GM23248 (cell line): ENCODE measurements around the gene PTDSS2.

Experiments used
- EZH2 ChIP-seq: fragments of 200-600 bp; sonication (generic); IDR thresholded peaks from 2 replicates; pipeline ENCODE4 v1.6.1; 2018; ENCODE audit warnings: antibody characterized with exemption, mild to moderate bottlenecking; ENCODE audit not compliant: insufficient read depth, poor library complexity, severe bottlenecking
- EZH2phosphoT487 ChIP-seq: fragments of 200-600 bp; sonication (generic); IDR thresholded peaks from 2 replicates; pipeline ENCODE4 v1.6.1; 2018; ENCODE audit warnings: antibody characterized with exemption, moderate library complexity, mild to moderate bottlenecking, low read depth; ENCODE audit not compliant: insufficient read depth

- TF ChIP-seq EZH2 = no peak
- no peak for TF ChIP-seq EZH2phosphoT487
These were observed 6.5 kb downstream of the PTDSS2 start for GRCh38 chr11:456533-456932.
